K562 (cell line): Measurements from ENCODE around the gene LRRK2. TPM values are rescaled to one million over a fixed set of nuclear protein-coding genes. Genes with fewer than 3 reads are reported as not detected.

ENCODE experiments used
- ATAC-seq: fragments of 200-7000 bp; cut with Tn5 transposase; 3 replicates; pipeline ENCODE4 v1.9.1; 2020; ENCODE audit warnings: moderate library complexity
- BruUV-seq: library from RNA; stranded (reverse); fragments of 400-500 nt; replicated peaks from 2 replicates; lab custom pipeline; 2021; lab: Mats Ljungman, UMichigan
- CTCF ChIA-PET: fragments of 300-600 bp; formaldehyde crosslinking; extraction: SDS; loops from one replicate; lab custom pipeline; 2021; ENCODE audit warnings: low intra/inter-chr PET ratio; lab: Yijun Ruan, JAX
- POLR2A ChIA-PET: fragments of 300-600, 350-650 bp; sonication (Branson Sonifier 250); formaldehyde crosslinking; extraction: SDS; loops from one replicate; lab custom pipeline; 2021; ENCODE audit warnings: antibody characterized with exemption, inconsistent platforms; lab: Yijun Ruan, JAX
- DNase-seq, 4 experiments: peaks; one replicate each; pipeline versions ENCODE4 v3.0.0 to v3.0.0-alpha.2; 2011 to 2018; ENCODE audit warnings: low spot score in 3 of 4, mixed read lengths in 3 of 4; ENCODE audit errors: extremely low read depth in 1 of 4
- FAIRE-seq: peaks from 2 replicates; lab custom pipeline; 2011; peaks lifted over from hg19 to GRCh38; lab: Jason Lieb, UNC
- H2AFZ ChIP-seq: 2 replicates; pipeline ENCODE4 v1.6.0; 2011; ENCODE audit warnings: low read depth, low read length, control low read depth, inconsistent platforms
- H3K27ac ChIP-seq: fragments of 200-600 bp; 3 replicates; pipeline ENCODE4 v1.8.0; 2011; ENCODE audit warnings: low read depth, mild to moderate bottlenecking, control low read depth, inconsistent platforms, low read length, moderate library complexity, mixed read lengths; ENCODE audit errors: extremely low read depth
- H3K27me3 ChIP-seq, 2 experiments: fragments of 300-600 bp in 1 of 2; 2 replicates in 1 of 2; 3 replicates in 1 of 2; pipeline versions ENCODE4 v1.6.0 to v1.8.0; 2011; ENCODE audit warnings: inconsistent platforms in 2 of 2, low read length in 2 of 2, mild to moderate bottlenecking in 1 of 2, mixed read lengths in 1 of 2, moderate library complexity in 1 of 2; ENCODE audit not compliant: control insufficient read depth in 2 of 2, insufficient read depth in 2 of 2
- H3K36me3 ChIP-seq: fragments of 300-600 bp; 3 replicates; pipeline ENCODE4 v1.8.0; 2011; ENCODE audit warnings: mild to moderate bottlenecking, low read length, inconsistent platforms; ENCODE audit not compliant: control insufficient read depth, insufficient read depth
- H3K4me1 ChIP-seq, 2 experiments: fragments of 200-600 bp in 1 of 2; replicated peaks in 1 of 2; 2 replicates in 1 of 2; 3 replicates in 1 of 2; pipeline versions ENCODE4 v1.5.1 to v1.8.0; 2011; ENCODE audit warnings: inconsistent platforms in 2 of 2, low read length in 2 of 2, mild to moderate bottlenecking in 1 of 2, mixed read lengths in 1 of 2, moderate library complexity in 1 of 2; ENCODE audit not compliant: control insufficient read depth in 2 of 2, insufficient read depth in 2 of 2
- H3K4me2 ChIP-seq: 2 replicates; pipeline ENCODE4 v1.6.1; 2011; ENCODE audit warnings: low read length, control low read depth, inconsistent platforms, mixed read lengths; ENCODE audit not compliant: insufficient read depth
- H3K4me3 ChIP-seq: fragments of 200-600 bp; sonication (generic), shearing (Covaris generic); 2 replicates; pipeline ENCODE4 v1.5.1; 2016; ENCODE audit warnings: control low read depth, inconsistent platforms
- H3K79me2 ChIP-seq: fragments of 200-600 bp; 3 replicates; pipeline ENCODE4 v1.8.0; 2011; ENCODE audit warnings: low read length, inconsistent platforms; ENCODE audit not compliant: control insufficient read depth, insufficient read depth
- H3K9ac ChIP-seq, 2 experiments: 2 replicates each; pipeline versions ENCODE4 v1.6.0 to v1.6.1; 2011; ENCODE audit warnings: low read depth in 2 of 2, low read length in 2 of 2, control low read depth in 1 of 2, inconsistent platforms in 1 of 2, mild to moderate bottlenecking in 1 of 2, mixed read lengths in 1 of 2; ENCODE audit not compliant: insufficient read depth in 1 of 2
- H3K9me1 ChIP-seq: one replicate; pipeline ENCODE4 v1.6.0; 2011; ENCODE audit warnings: inconsistent platforms, mild to moderate bottlenecking, low read length, moderate library complexity; ENCODE audit not compliant: control insufficient read depth, insufficient read depth
- H3K9me3 ChIP-seq: replicated peaks from 2 replicates; pipeline ENCODE4 v1.5.1; 2011; ENCODE audit warnings: low read depth, low read length, inconsistent platforms; ENCODE audit not compliant: control insufficient read depth, insufficient read depth
- H4K20me1 ChIP-seq: replicated peaks from 2 replicates; pipeline ENCODE4 v1.6.1; 2011; ENCODE audit warnings: low read length, inconsistent platforms, mixed read lengths; ENCODE audit not compliant: control insufficient read depth, insufficient read depth
- CCAR2 ChIP-seq: fragments of 200-400 bp; formaldehyde crosslinking; IDR thresholded peaks from 2 replicates; pipeline ENCODE4 v1.6.1; 2017; ENCODE audit warnings: mild to moderate bottlenecking, low read depth, low read length
- KDM4B ChIP-seq, 2 experiments: fragments of 450-650 bp in 1 of 2; sonication (generic) in 1 of 2; IDR thresholded peaks; 2 replicates each; pipeline ENCODE4 v1.6.1; 2016 to 2017; ENCODE audit warnings: borderline replicate concordance in 2 of 2, antibody characterized with exemption in 1 of 2, low read depth in 1 of 2, mild to moderate bottlenecking in 1 of 2
- SAFB2 ChIP-seq: fragments of 200-400 bp; formaldehyde crosslinking; IDR thresholded peaks from 2 replicates; pipeline ENCODE4 v1.6.1; 2018; ENCODE audit warnings: borderline replicate concordance, low read length, low read depth, moderate library complexity; ENCODE audit not compliant: severe bottlenecking
- TCF7 ChIP-seq: sonication (generic); IDR thresholded peaks from 2 replicates; pipeline ENCODE4 v1.6.1; 2016; ENCODE audit warnings: antibody characterized with exemption, borderline replicate concordance
- ZNF764 ChIP-seq: fragments of 250-450 bp; sonication (Bioruptor Pico); IDR thresholded peaks from 2 replicates; pipeline ENCODE4 v1.4.0; 2020; ENCODE audit warnings: low read depth, mild to moderate bottlenecking, moderate library complexity
- WGBS: fragments of 100-300 bp; shearing (Covaris generic); methylation state at CpG from one replicate; pipeline ENCODE4 v1.1.6; 2016; ENCODE audit warnings: low coverage, mixed read lengths; ENCODE audit not compliant: insufficient coverage; ENCODE audit errors: missing lambda C conversion rate; 5-methylcytosine and 5-hydroxymethylcytosine counted together
- in situ Hi-C: fragments of 300-500 bp; cut with MboI; formaldehyde crosslinking; loops from 4 replicates; pipeline ENCODE4 v1.15.0; 2018; ENCODE audit warnings: inconsistent platforms, mixed read lengths
- intact Hi-C: fragments of 100-400 bp; cut with micrococcal nuclease; formaldehyde crosslinking; loops from 2 replicates; pipeline ENCODE4 v1.14.2; 2022
- polyA plus RNA-seq, 8 experiments: library from polyadenylated mRNA; depleted of rRNA in 4 of 8; stranded (reverse) in 5 of 8; unstranded in 3 of 8; fragments of >200 nt; fragmentation: Nextera tagmentation in 2 of 8; fragmentation: Illumina TruSeq in 1 of 8; extraction: Ambion mirVana in 2 of 8; extraction: Trizol in 1 of 8; gene quantifications; 2 replicates each; pipeline versions ENCODE4 v1.2.1 to v1.2.3, GENCODE V29; 2011 to 2014; ENCODE audit warnings: inconsistent platforms in 1 of 8, missing spikeins in 1 of 8
- total RNA-seq, 7 experiments: library from RNA; depleted of rRNA in 6 of 7; stranded (reverse); fragments of >200 nt in 6 of 7; fragmentation: Illumina TruSeq in 2 of 7; extraction: Trizol in 2 of 7; gene quantifications; 2 replicates each; pipeline versions ENCODE4 v1.2.1 to v1.2.3, GENCODE V29; 2011 to 2021; ENCODE audit warnings: low replicate concordance in 1 of 7
- TF ChIP-seq, protein P1 (sequence below): fragments of 150-350 bp; conservative IDR thresholded peaks from 2 replicates; pipeline ENCODE4 v1.6.1; 2014; ENCODE audit warnings: low read length

The LRRK2 gene
- total and polyA plus RNA-seq, 9 of the 15 experiments (the other 6 are each of a cell fraction or from before 2014, with no cell fraction given): 0.03 to 0.89 (median 0.31) TPM

DNA sequence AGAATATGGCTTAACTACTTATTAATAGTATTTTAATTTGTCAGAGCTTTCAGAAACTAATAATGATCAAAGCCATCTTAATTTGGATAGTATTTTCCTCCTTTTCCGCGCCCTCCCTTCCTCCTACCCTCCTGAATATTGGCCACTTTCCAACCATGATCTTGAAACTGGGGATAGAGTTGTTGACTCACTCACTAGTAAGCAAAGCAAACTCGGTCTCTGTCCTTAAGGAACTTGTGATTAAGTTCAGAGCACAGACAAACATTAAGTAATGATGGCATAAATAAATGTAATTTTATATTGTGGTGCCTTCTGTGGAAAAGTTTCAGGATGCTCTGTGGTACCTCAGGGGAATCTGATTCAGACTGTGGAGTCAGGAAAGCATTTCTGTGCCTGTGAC lies 75.7 kb downstream of the LRRK2 start (continued):
- TF ChIP-seq, protein P1, sequence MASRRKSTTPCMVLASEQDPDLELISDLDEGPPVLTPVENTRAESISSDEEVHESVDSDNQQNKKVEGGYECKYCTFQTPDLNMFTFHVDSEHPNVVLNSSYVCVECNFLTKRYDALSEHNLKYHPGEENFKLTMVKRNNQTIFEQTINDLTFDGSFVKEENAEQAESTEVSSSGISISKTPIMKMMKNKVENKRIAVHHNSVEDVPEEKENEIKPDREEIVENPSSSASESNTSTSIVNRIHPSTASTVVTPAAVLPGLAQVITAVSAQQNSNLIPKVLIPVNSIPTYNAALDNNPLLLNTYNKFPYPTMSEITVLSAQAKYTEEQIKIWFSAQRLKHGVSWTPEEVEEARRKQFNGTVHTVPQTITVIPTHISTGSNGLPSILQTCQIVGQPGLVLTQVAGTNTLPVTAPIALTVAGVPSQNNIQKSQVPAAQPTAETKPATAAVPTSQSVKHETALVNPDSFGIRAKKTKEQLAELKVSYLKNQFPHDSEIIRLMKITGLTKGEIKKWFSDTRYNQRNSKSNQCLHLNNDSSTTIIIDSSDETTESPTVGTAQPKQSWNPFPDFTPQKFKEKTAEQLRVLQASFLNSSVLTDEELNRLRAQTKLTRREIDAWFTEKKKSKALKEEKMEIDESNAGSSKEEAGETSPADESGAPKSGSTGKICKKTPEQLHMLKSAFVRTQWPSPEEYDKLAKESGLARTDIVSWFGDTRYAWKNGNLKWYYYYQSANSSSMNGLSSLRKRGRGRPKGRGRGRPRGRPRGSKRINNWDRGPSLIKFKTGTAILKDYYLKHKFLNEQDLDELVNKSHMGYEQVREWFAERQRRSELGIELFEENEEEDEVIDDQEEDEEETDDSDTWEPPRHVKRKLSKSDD: no peak

DNA sequence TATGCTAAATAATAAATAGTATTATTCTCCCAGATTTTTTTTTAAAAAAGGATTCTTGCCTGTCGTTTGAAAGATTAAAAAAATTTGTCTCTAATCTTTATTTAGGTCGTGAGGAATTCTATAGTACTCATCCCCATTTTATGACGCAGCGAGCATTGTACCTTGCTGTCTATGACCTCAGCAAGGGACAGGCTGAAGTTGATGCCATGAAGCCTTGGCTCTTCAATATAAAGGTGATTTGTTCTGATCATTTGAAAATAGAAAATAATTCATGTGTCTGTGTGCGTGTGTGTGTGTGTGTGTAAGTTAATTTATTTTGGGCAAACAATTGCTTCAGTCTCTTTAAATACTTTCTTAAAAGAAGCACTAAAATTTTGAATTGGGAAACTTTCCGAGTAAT lies 84.2 kb downstream of the LRRK2 start:
- H3K27ac ChIP-seq: no peak overlapping the region
- intact Hi-C loops: loop anchor here (10.0 kb wide), 1 partner anchor 114 kb away; no protein-coding TSS in a partner anchor
- no peak overlapping the region for H3K9ac ChIP-seq
- TF ChIP-seq ZNF764 (no peak), TCF7 (no peak), CCAR2 (no peak), KDM4B (IDR thresholded peaks at IDR 0.05; ENCODE audit: borderline replicate concordance in 2 of 2, low read depth in 1 of 2) (no peak), SAFB2 (no peak)
- WGBS: 2% methylated on average over 6 of the region's 6 CpGs
- no peak overlapping the region for H3K4me3 ChIP-seq
- no peaks in the 10 kb centered on the region for H3K9me1 ChIP-seq
- no peaks in the 10 kb centered on the region for H3K27me3 ChIP-seq
- H3K9me3 ChIP-seq: no peaks in the 10 kb centered on the region; the same call in 1 of the 2 replicates
- DNase-seq (no peak), FAIRE-seq (no peak), ATAC-seq (no peak)
- H3K4me2 ChIP-seq: no peak overlapping the region
- H4K20me1 ChIP-seq: no peaks in the 10 kb centered on the region
- no peaks in the 10 kb centered on the region for H3K79me2 ChIP-seq
- no peak overlapping the region for H2AFZ ChIP-seq
- in situ Hi-C loops: no loop called here
- no peaks in the 10 kb centered on the region for H3K4me1 ChIP-seq
- CTCF ChIA-PET: no interaction called here
- H3K36me3 ChIP-seq: no peaks in the 10 kb centered on the region
- BruUV-seq: no TSS peak
- POLR2A ChIA-PET: no interaction called here
